GM12878 (cell line): ENCODE results near the gene PAX2. TPM values are rescaled to one million over a fixed set of nuclear protein-coding genes. Genes with fewer than 3 reads are reported as not detected.

Experiments used
- ATAC-seq: fragments of 200-7000 bp; cut with Tn5 transposase; 3 replicates; pipeline ENCODE4 v1.9.1; 2020; ENCODE audit warnings: mild to moderate bottlenecking, moderate library complexity
- BruUV-seq: library from RNA; stranded (reverse); fragments of 400-500 nt; replicated peaks from 2 replicates; lab custom pipeline; 2021; lab: Mats Ljungman, UMichigan
- CTCF ChIA-PET: fragments of 300-600 bp; sonication (Branson Sonifier 250); formaldehyde crosslinking; extraction: SDS; loops from one replicate; lab custom pipeline; 2021; ENCODE audit warnings: inconsistent platforms; lab: Yijun Ruan, JAX
- POLR2A ChIA-PET: fragments of 350-600 bp; formaldehyde crosslinking; extraction: SDS; loops from one replicate; lab custom pipeline; 2021; ENCODE audit warnings: inconsistent platforms; lab: Charles Lee
- RAD21 ChIA-PET: fragments of 300-600 bp; sonication (Branson Sonifier 250); formaldehyde crosslinking; loops from one replicate; lab custom pipeline; 2023; ENCODE audit warnings: antibody characterized with exemption; ENCODE audit not compliant: unreplicated experiment; lab: Charles Lee
- SMC1A ChIA-PET: fragments of 300-600 bp; sonication (Branson Sonifier 250); formaldehyde crosslinking; loops from one replicate; lab custom pipeline; 2023; ENCODE audit not compliant: unreplicated experiment, uncharacterized antibody; lab: Charles Lee
- DNase-seq: peaks from one replicate; pipeline ENCODE4 v3.0.0-alpha.2; 2011; ENCODE audit warnings: low read depth, low spot score
- FAIRE-seq: peaks from 3 replicates; lab custom pipeline; 2011; peaks lifted over from hg19 to GRCh38; lab: Jason Lieb, UNC
- H2AFZ ChIP-seq: 2 replicates; pipeline ENCODE4 v1.6.0; 2011; ENCODE audit warnings: low read depth, low read length, control low read depth; ENCODE audit not compliant: control insufficient read depth
- H3K27ac ChIP-seq: 2 replicates; pipeline ENCODE4 v1.5.1; 2011; ENCODE audit warnings: control low read depth; ENCODE audit not compliant: control insufficient read depth, insufficient read depth
- H3K27me3 ChIP-seq, 2 experiments: replicated peaks in 1 of 2; 2 replicates each; pipeline versions ENCODE4 v1.6.0 to v1.6.1; 2011; ENCODE audit warnings: low read length in 1 of 2; ENCODE audit not compliant: control insufficient read depth in 2 of 2, insufficient read depth in 2 of 2
- H3K36me3 ChIP-seq, 2 experiments: 2 replicates each; pipeline ENCODE4 v1.5.1; 2011; ENCODE audit warnings: low read length in 1 of 2; ENCODE audit not compliant: control insufficient read depth in 2 of 2, insufficient read depth in 2 of 2
- H3K4me1 ChIP-seq: 2 replicates; pipeline ENCODE4 v1.6.1; 2011; ENCODE audit warnings: mild to moderate bottlenecking, low read length, moderate library complexity, mixed read lengths; ENCODE audit not compliant: control insufficient read depth, insufficient read depth
- H3K4me2 ChIP-seq: 2 replicates; pipeline ENCODE4 v1.6.0; 2011; ENCODE audit warnings: control low read depth; ENCODE audit not compliant: control insufficient read depth, insufficient read depth
- H3K4me3 ChIP-seq: fragments of 200-600 bp; sonication (generic); 2 replicates; pipeline ENCODE4 v1.5.1; 2016
- H3K79me2 ChIP-seq: 2 replicates; pipeline ENCODE4 v1.6.0; 2011; ENCODE audit warnings: low read length; ENCODE audit not compliant: control insufficient read depth, insufficient read depth
- H3K9ac ChIP-seq: 2 replicates; pipeline ENCODE4 v1.8.0; 2011; ENCODE audit warnings: low read length, control low read depth, mixed read lengths; ENCODE audit not compliant: control insufficient read depth, insufficient read depth
- H3K9me3 ChIP-seq: replicated peaks from 3 replicates; pipeline ENCODE4 v1.5.1; 2011; ENCODE audit warnings: mild to moderate bottlenecking, low read length; ENCODE audit not compliant: control insufficient read depth, insufficient read depth
- H4K20me1 ChIP-seq: 2 replicates; pipeline ENCODE4 v1.6.0; 2011; ENCODE audit not compliant: control insufficient read depth, insufficient read depth
- EZH2 ChIP-seq: IDR thresholded peaks from 2 replicates; pipeline ENCODE4 v1.6.1; 2012; ENCODE audit warnings: low read depth, mild to moderate bottlenecking, control low read depth, inconsistent platforms, low read length, borderline replicate concordance; ENCODE audit not compliant: control insufficient read depth
- FOXM1 ChIP-seq: IDR thresholded peaks from 2 replicates; pipeline ENCODE4 v1.6.1; 2012; ENCODE audit warnings: low read depth, mild to moderate bottlenecking, inconsistent platforms, low read length, moderate library complexity
- MYC ChIP-seq: IDR thresholded peaks from 2 replicates; pipeline ENCODE4 v1.6.1; 2011; ENCODE audit warnings: mild to moderate bottlenecking, low read length, moderate library complexity, inconsistent platforms; ENCODE audit not compliant: insufficient read depth, insufficient replicate concordance, insufficient read length, severe bottlenecking
- SRF ChIP-seq, 2 experiments: IDR thresholded peaks; 2 replicates each; pipeline ENCODE4 v1.6.1; 2011; ENCODE audit warnings: low read depth in 2 of 2, low read length in 2 of 2, mild to moderate bottlenecking in 1 of 2, moderate library complexity in 1 of 2
- ZNF217 ChIP-seq: fragments of 450-650 bp; IDR thresholded peaks from 2 replicates; pipeline ENCODE4 v1.6.1; 2017; ENCODE audit warnings: antibody characterized with exemption, mild to moderate bottlenecking
- WGBS: methylation state at CpG from one replicate; pipeline ENCODE4 v1.1.6; 2016; ENCODE audit warnings: low lambda C conversion rate; ENCODE audit not compliant: insufficient replicate concordance, insufficient coverage; ENCODE audit errors: missing lambda C conversion rate; 5-methylcytosine and 5-hydroxymethylcytosine counted together
- in situ Hi-C: fragments of 300-500 bp; cut with MboI; formaldehyde crosslinking; loops from 9 replicates; pipeline ENCODE4 v1.14.3; 2018; ENCODE audit warnings: mixed read lengths
- intact Hi-C: fragments of 100-400 bp; cut with micrococcal nuclease; formaldehyde crosslinking; loops from one replicate; pipeline ENCODE4 v1.14.2; 2022; ENCODE audit not compliant: unreplicated experiment
- polyA plus RNA-seq, 11 experiments: library from polyadenylated mRNA; depleted of rRNA in 4 of 11; unstranded in 6 of 11; stranded (reverse) in 5 of 11; fragments of >200 nt; fragmentation: Nextera tagmentation in 4 of 11; fragmentation: Illumina TruSeq in 1 of 11; extraction: Ambion mirVana in 4 of 11; extraction: Trizol in 1 of 11; gene quantifications; 1 replicate in 1 of 11; 2 replicates in 10 of 11; pipeline versions ENCODE4 v1.2.1 to v1.2.3, GENCODE V29; 2011 to 2016; ENCODE audit warnings: inconsistent platforms in 2 of 11, missing spikeins in 2 of 11, low read depth in 1 of 11
- total RNA-seq, 4 experiments: library from RNA; depleted of rRNA in 3 of 4; stranded (reverse); fragments of >200 nt in 3 of 4; fragmentation: Illumina TruSeq in 1 of 4; extraction: Trizol in 1 of 4; gene quantifications; 2 replicates each; pipeline versions ENCODE4 v1.2.1 to v1.2.3, GENCODE V29; 2013 to 2021
- TF ChIP-seq, protein P1 (sequence below): IDR thresholded peaks from 2 replicates; pipeline ENCODE4 v1.6.1; 2012; ENCODE audit warnings: low read depth, low read length, improper control_type of control experiment

PAX2 gene
- total and polyA plus RNA-seq, 10 of the 15 experiments (the other 5 are each of a cell fraction or from before 2014, with no cell fraction given) = not detected

- RAD21 ChIA-PET = no interaction called here
- CTCF ChIA-PET = no interaction called here
- peaks cover 2% of the 10 kb centered on the region for H3K4me1 ChIP-seq
- no peak overlapping the region for H3K27ac ChIP-seq
- no peak for TF ChIP-seq MYC
- no peak for TF ChIP-seq SRF (IDR thresholded peaks at IDR 0.05; ENCODE audit: low read depth in 2 of 2, low read length in 2 of 2)
- 0 out of 2 replicates have a peak, but pooled peaks have one; percentile 12 for TF ChIP-seq EZH2
- TF ChIP-seq ZNF217 = no peak
- TF ChIP-seq, protein P1, sequence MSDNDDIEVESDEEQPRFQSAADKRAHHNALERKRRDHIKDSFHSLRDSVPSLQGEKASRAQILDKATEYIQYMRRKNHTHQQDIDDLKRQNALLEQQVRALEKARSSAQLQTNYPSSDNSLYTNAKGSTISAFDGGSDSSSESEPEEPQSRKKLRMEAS = no peak
- TF ChIP-seq FOXM1 = no peak
- POLR2A ChIA-PET = no interaction called here
- H3K27me3 ChIP-seq = peaks cover 23 to 34% of the 10 kb centered on the region in 2 experiments
- no peaks in the 10 kb centered on the region; the same call in 1 of the 2 replicates for H4K20me1 ChIP-seq
- no peak for ATAC-seq
- no peaks in the 10 kb centered on the region for H3K79me2 ChIP-seq
- no peak for DNase-seq
- no TSS peak for BruUV-seq
- H3K9me3 ChIP-seq = no peaks in the 10 kb centered on the region
- no peak overlapping the region for H3K4me3 ChIP-seq
- H3K36me3 ChIP-seq = no peaks in the 10 kb centered on the region
- no peak overlapping the region for H3K4me2 ChIP-seq
- no peak for FAIRE-seq
- in situ Hi-C loops (no loop called here), intact Hi-C loops (no loop called here)
- WGBS = 26% methylated on average over 6 of the region's 6 CpGs
- H2AFZ ChIP-seq = no peak overlapping the region
- H3K9ac ChIP-seq = no peak overlapping the region
- SMC1A ChIA-PET = no interaction called here
Measured at GRCh38 chr10:100736144-100736808, 9.1 kb upstream of the PAX2 start.
